SK-N-SH (cell line): Measurements from ENCODE around the gene KLHL5.

Experiments used
- CTCF ChIP-seq: fragments of 200-600 bp; sonication (generic); IDR thresholded peaks from 2 replicates; pipeline ENCODE4 v1.6.1; 2017; ENCODE audit warnings: antibody characterized with exemption, mild to moderate bottlenecking, moderate library complexity
- REST ChIP-seq: IDR thresholded peaks from 2 replicates; pipeline ENCODE4 v1.6.1; 2012; ENCODE audit warnings: mild to moderate bottlenecking, low read depth, low read length, moderate library complexity

- TF ChIP-seq CTCF (no peak), REST (no peak)
Observed at GRCh38 chr4:39166177-39166576, 104.1 kb downstream of the KLHL5 start.
